ENCODE results near the gene MEA1.

MEA1 gene

DNA sequence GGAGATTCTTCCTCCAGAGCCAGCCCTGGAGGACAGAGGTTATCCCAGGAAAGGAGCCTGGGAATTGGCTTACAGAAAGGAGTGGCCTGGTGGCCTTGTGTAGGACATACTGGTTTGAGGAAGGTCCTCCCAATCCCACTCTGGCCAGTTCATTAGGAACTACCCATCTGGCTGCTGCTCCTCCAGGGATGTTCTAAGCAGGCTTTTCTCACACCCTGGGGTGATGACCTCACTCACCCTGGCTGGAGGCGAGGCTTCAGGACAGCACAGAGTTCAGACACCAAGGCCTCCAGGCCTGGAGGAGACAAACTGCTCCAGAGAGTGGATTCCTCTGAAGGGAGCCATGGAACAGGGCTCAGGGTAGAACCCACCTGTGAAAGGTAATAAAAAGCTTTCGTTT is 44.3 kb downstream of the MEA1 start:
- no peak for DNase-seq

DNA sequence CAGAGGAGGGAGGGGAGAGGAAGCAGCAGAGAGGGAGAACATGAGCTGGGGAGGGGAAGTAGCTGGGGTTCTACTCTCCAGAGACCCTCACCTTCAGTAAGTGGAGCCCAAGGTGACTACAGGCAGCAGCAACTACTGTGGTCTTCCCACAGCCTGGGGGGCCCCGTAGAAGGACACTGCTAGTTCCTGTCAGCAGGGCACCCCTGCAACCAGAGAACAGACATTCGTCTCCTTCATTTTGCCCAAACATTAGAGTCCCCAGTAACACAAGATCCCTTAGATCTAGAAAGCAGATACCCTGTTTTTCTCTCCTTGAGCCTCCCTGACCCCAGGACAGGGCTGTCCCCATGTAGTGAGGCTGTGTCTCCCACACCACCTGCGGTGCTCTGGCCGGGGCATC is 45.0 kb downstream of the MEA1 start:
- no peak for DNase-seq

DNA sequence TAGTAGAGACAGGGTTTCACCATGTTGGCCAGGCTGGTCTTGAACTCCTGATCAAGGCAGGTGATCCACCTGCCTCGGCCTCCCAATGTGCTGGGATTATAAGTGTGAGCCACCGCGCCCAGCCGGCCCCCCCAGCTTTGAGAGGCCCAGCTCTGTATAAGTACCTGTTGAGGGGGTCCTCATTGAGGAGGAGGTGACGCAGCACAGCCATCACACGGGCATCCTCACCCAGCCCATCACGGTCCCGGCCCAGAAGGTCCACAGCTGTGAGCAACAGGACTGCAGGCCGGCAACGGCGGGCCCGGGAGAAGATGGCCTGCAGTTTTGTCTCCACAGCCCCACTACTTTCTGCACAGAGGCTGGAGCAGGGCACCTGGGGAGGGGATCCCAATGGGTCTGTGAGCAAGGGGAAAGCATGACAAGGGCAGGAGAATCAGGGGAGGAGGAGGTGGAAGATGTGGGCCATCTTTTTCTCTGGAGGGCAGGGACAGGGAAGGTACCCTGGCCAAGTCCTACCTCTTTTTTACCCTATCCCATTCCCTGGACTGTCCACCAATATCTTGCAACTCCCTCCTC is 45.5 kb downstream of the MEA1 start:
- no peak for DNase-seq

DNA sequence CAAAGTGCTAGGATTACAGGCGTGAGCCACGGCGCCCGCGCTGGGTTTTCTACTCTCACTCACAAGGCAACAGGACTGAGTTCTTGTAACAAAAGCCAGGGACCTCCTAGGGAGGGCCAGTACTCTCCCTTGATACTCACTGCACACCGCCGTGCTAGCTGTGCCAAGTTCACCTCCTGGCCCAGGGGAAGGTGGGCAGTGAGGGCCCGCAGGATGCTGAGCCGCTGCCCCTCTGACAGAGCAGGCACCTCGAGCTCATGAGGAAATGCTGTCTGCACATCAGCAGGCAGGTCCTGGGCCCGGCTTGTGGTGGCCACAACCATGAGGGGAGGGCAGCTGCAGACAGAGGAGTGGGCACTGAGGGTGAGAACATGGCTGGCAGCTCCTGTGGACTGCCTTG is 46.5 kb downstream of the MEA1 start:
- no peak for DNase-seq

DNA sequence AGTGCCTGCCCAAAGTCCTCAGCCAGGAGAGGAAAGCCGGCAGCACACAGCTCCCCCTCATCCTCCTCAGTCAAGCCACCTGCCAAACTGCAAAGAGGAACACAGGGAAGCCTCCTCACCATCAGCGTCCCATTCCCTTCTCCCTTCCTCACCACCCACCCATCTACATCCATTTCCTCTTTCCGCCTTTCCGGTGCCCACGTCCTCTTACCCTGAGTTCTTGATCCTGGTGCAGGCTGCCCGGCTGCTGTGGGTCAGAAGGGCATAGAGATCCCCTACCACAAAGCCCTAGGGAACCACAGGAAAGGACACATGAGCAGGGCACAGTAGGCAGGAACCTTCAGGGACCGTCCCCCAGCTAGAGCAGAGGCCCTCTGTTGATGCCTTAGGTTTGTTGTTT is 47.2 kb downstream of the MEA1 start:
- no peak for DNase-seq

- peak; percentile 34 for DNase-seq
Observed at GRCh38 chr6:42963855-42964605, 49.7 kb downstream of the MEA1 start.

GRCh38 chr6:42963179-42963854 is 50.4 kb downstream of the MEA1 start:
- no peak for DNase-seq

DNA sequence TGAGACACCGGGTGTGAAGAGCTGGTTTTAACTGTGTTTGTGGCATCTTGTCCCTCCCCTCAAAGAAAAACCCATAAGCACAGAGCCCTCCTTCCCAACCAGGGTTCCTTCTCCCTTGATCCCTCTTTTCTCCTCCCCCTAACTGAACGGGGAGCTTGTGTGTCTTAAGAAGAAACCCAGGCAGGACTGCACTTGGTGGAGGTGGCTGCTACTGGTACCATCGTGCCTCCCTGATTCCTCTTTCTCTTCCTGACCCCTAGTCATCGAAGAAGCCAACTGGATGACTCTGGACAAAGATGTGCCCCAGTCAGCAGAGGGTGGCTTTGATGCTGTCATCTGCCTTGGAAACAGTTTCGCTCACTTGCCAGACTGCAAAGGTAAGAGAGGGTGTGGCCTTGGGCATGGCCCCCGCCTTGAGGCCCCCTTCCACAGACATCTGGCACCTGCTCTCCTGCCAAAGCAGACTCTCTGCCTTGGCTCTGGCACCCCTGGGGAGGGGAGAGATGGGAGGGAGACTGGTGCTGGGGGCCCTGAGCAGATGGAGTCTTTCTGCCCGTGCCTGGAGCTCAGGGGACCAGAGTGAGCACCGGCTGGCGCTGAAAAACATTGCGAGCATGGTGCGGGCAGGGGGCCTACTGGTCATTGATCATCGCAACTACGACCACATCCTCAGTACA is 51.1 kb downstream of the MEA1 start:
- DNase-seq = no peak

DNA sequence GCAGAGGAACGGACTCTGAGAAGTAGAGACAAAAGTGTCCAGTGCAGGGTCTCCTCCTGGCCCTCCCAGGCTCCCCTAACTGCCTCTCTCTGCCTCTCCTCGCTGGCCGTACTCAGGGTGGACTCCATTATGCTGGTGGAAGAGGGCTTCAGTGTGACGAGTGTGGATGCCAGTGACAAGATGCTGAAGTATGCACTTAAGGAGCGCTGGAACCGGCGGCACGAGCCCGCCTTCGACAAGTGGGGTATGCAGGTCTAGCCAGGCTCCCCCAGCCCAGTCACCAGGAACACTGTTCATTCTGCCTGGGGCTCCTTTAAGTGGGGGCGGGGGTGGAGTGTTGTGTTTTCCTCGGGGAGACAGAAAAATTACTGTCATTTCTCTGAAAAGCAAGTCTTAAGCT is 51.6 kb downstream of the MEA1 start:
- no peak for DNase-seq

Measured in COR-L47 (cell line).